ENCODE measurements around the gene PSMC5. TPM values are rescaled to one million over a fixed set of nuclear protein-coding genes. Genes with fewer than 3 reads are reported as not detected.
A peak's percentile ranks its signal among the peaks of the same experiment; 100 is the strongest.

PSMC5 gene
- total and polyA plus RNA-seq, 10 of the 15 experiments (the other 5 are each of a cell fraction or from before 2014, with no cell fraction given) = 55.0 to 266 (median 148) TPM

- Histone ChIP-seq H3K27ac (ENCODE audit: control insufficient read depth, insufficient read depth) (peak overlapping the region; percentile 95), H2AFZ (ENCODE audit: control insufficient read depth, low read depth, low read length) (peak overlapping the region; percentile 97), H3K4me1 (ENCODE audit: control insufficient read depth, insufficient read depth, low read length) (peaks cover 17% of the 10 kb centered on the region), H3K36me3 (ENCODE audit: control insufficient read depth in 2 of 2, insufficient read depth in 2 of 2, low read length in 1 of 2) (peaks cover 26 to 38% of the 10 kb centered on the region in 2 experiments; a peak in 3 of 4 replicates), H4K20me1 (ENCODE audit: control insufficient read depth, insufficient read depth) (no peaks in the 10 kb centered on the region), H3K9me3 (replicated peaks; ENCODE audit: control insufficient read depth, insufficient read depth, low read length) (no peaks in the 10 kb centered on the region), H3K4me2 (ENCODE audit: control insufficient read depth, insufficient read depth) (peak overlapping the region; percentile 97), H3K4me3 (peak overlapping the region; percentile 83), H3K9ac (ENCODE audit: control insufficient read depth, insufficient read depth, low read length) (peak overlapping the region; percentile 81), H3K27me3 (replicated peaks in 1 of 2; ENCODE audit: control insufficient read depth in 2 of 2, insufficient read depth in 2 of 2, low read length in 1 of 2) (no peaks in the 10 kb centered on the region), H3K79me2 (ENCODE audit: control insufficient read depth, insufficient read depth, low read length) (peaks cover 48% of the 10 kb centered on the region)
- in situ Hi-C loops (cut with MboI) = loop anchor here (25.0 kb wide), 1 partner anchor 391 kb away; the partner anchor contains the start of gene CYB561
- ChIA-PET POLR2A (interaction anchor here (0.6 to 4.4 kb wide), 9 partner anchors 11 to 1834 kb away, joined by 3 to 22 read pairs (median 5); partner anchors contain the start of genes CCDC47 and DDX42), RAD21 (ENCODE audit: unreplicated experiment) (interaction anchor here (0.8 to 1.5 kb wide), 6 partner anchors 11 to 131 kb away, joined by 3 to 5 read pairs (median 4); partner anchors contain the start of gene CCDC47), CTCF (interaction anchor here (0.8 to 2.9 kb wide), 16 partner anchors 9 to 402 kb away, joined by 3 to 19 read pairs (median 4); partner anchors contain the start of genes CCDC47, DDX42 and SMARCD2), SMC1A (ENCODE audit: uncharacterized antibody, unreplicated experiment) (interaction anchor here (1.2 to 1.5 kb wide), 8 partner anchors 10 to 129 kb away, joined by 3 to 12 read pairs (median 6); no protein-coding TSS in a partner anchor)
- DNase-seq (ENCODE audit: low read depth, low spot score) (no peak), FAIRE-seq (no peak), ATAC-seq (no peak)
- TF ChIP-seq SMARCA5 (IDR thresholded peaks at IDR 0.05) = no peak
- TF ChIP-seq IKZF2 (IDR thresholded peaks at IDR 0.05) = peak in 1 of 2 experiments; percentile 45; a peak in 1 of 4 replicates
- no peak for TF ChIP-seq MEF2B (IDR thresholded peaks at IDR 0.05; ENCODE audit: partially characterized antibody, poor library complexity, severe bottlenecking)
- WGBS (ENCODE audit: insufficient coverage, insufficient replicate concordance, low lambda C conversion rate, missing lambda C conversion rate) = under 1% methylated on average over 19 of the region's 19 CpGs
- no TSS peak for BruUV-seq (replicated peaks)
- intact Hi-C loops (cut with micrococcal nuclease; ENCODE audit: unreplicated experiment) = loop anchor here (1.0 to 2.0 kb wide), 3 partner anchors 11 to 129 kb away; partner anchors contain the start of gene CCDC47
Observed at GRCh38 chr17:63827801-63828221, 580 bp downstream of the PSMC5 start.

- no peaks in the 10 kb centered on the region for H4K20me1 ChIP-seq (ENCODE audit: control insufficient read depth, insufficient read depth)
- no peak for FAIRE-seq
- CTCF ChIA-PET = interaction anchor here (0.9 to 2.9 kb wide), 10 partner anchors 8 to 403 kb away, joined by 3 to 19 read pairs (median 4); partner anchors contain the start of genes CCDC47, DDX42 and SMARCD2
- peaks cover 17% of the 10 kb centered on the region for H3K4me1 ChIP-seq (ENCODE audit: control insufficient read depth, insufficient read depth, low read length)
- BruUV-seq (replicated peaks) = no TSS peak
- H3K4me3 ChIP-seq = peak overlapping the region; percentile 83; the same call in 1 of the 2 replicates
- peaks cover 48% of the 10 kb centered on the region for H3K79me2 ChIP-seq (ENCODE audit: control insufficient read depth, insufficient read depth, low read length)
- RAD21 ChIA-PET (ENCODE audit: unreplicated experiment) = interaction anchor here (0.6 to 1.5 kb wide), 6 partner anchors 10 to 131 kb away, joined by 3 to 4 read pairs (median 3); partner anchors contain the start of gene CCDC47
- H3K36me3 ChIP-seq (ENCODE audit: control insufficient read depth in 2 of 2, insufficient read depth in 2 of 2, low read length in 1 of 2) = peaks cover 29 to 44% of the 10 kb centered on the region in 2 experiments
- H3K9ac ChIP-seq (ENCODE audit: control insufficient read depth, insufficient read depth, low read length) = no peak overlapping the region
- ATAC-seq = no peak
- peak; percentile 63 for TF ChIP-seq PKNOX1 (IDR thresholded peaks at IDR 0.05)
- TF ChIP-seq CBX3 (IDR thresholded peaks at IDR 0.05; ENCODE audit: borderline replicate concordance, low read depth) = no peak
- DNase-seq (ENCODE audit: low read depth, low spot score) = no peak
- no peak overlapping the region for H3K27ac ChIP-seq (ENCODE audit: control insufficient read depth, insufficient read depth)
- H2AFZ ChIP-seq (ENCODE audit: control insufficient read depth, low read depth, low read length) = no peak overlapping the region
- in situ Hi-C loops (cut with MboI) (loop anchor here (25.0 kb wide), 1 partner anchor 392 kb away; the partner anchor contains the start of gene CYB561), intact Hi-C loops (cut with micrococcal nuclease; ENCODE audit: unreplicated experiment) (no loop called here)
- H3K9me3 ChIP-seq (replicated peaks; ENCODE audit: control insufficient read depth, insufficient read depth, low read length) = no peaks in the 10 kb centered on the region
- peak overlapping the region; percentile 97 for H3K4me2 ChIP-seq (ENCODE audit: control insufficient read depth, insufficient read depth)
- 82% methylated on average over 3 of the region's 3 CpGs for WGBS (ENCODE audit: insufficient coverage, insufficient replicate concordance, low lambda C conversion rate, missing lambda C conversion rate)
- SMC1A ChIA-PET (ENCODE audit: uncharacterized antibody, unreplicated experiment) = interaction anchor here (0.7 to 1.5 kb wide), 8 partner anchors 9 to 217 kb away, joined by 3 to 12 read pairs (median 5); no protein-coding TSS in a partner anchor
- POLR2A ChIA-PET = interaction anchor here (0.8 to 4.4 kb wide), 7 partner anchors 9 to 132 kb away, joined by 3 to 22 read pairs (median 5); partner anchors contain the start of genes CCDC47 and DDX42
- no peaks in the 10 kb centered on the region for H3K27me3 ChIP-seq (replicated peaks in 1 of 2; ENCODE audit: control insufficient read depth in 2 of 2, insufficient read depth in 2 of 2, low read length in 1 of 2)
Observed at GRCh38 chr17:63828936-63829335, 1.7 kb downstream of the PSMC5 start.
